OCI-LY1 (cell line): ENCODE measurements around the gene TBC1D14.

Source experiments
- H2AFZ ChIP-seq: fragments of 200-600 bp; sonication (generic), shearing (Covaris generic); 2 replicates; pipeline ENCODE4 v1.6.0; 2014; ENCODE audit warnings: antibody characterized with exemption, mild to moderate bottlenecking, low read length
- H3F3A ChIP-seq: fragments of 200-600 bp; sonication (generic), shearing (Covaris generic); 2 replicates; pipeline ENCODE4 v1.6.0; 2014; ENCODE audit warnings: mild to moderate bottlenecking, antibody characterized with exemption, low read length, moderate library complexity; ENCODE audit not compliant: insufficient read depth
- H3K27ac ChIP-seq: fragments of 200-600 bp; sonication (generic); 2 replicates; pipeline ENCODE4 v1.5.1; 2014; ENCODE audit warnings: low read length, mixed run types, mild to moderate bottlenecking, low read depth; ENCODE audit not compliant: poor library complexity, severe bottlenecking
- H3K27me3 ChIP-seq: fragments of 200-600 bp; sonication (generic); 2 replicates; pipeline ENCODE4 v1.6.0; 2014; ENCODE audit warnings: antibody characterized with exemption, mild to moderate bottlenecking, low read length, moderate library complexity; ENCODE audit not compliant: insufficient read depth
- H3K36me3 ChIP-seq: fragments of 200-600 bp; sonication (generic); 2 replicates; pipeline ENCODE4 v1.6.1; 2014; ENCODE audit warnings: mild to moderate bottlenecking, antibody characterized with exemption, low read length, moderate library complexity, mixed read lengths; ENCODE audit not compliant: insufficient read depth
- H3K4me1 ChIP-seq: fragments of 200-600 bp; sonication (generic); 2 replicates; pipeline ENCODE4 v1.5.1; 2014; ENCODE audit warnings: mild to moderate bottlenecking, low read length, moderate library complexity; ENCODE audit not compliant: insufficient read depth, severe bottlenecking
- H3K4me2 ChIP-seq: fragments of 200-600 bp; sonication (generic), shearing (Covaris generic); 2 replicates; pipeline ENCODE4 v1.6.1; 2014; ENCODE audit warnings: low read length
- H3K4me3 ChIP-seq: fragments of 200-600 bp; sonication (generic); 2 replicates; pipeline ENCODE4 v1.5.1; 2014; ENCODE audit warnings: low read length, low read depth, mild to moderate bottlenecking, mixed read lengths; ENCODE audit not compliant: poor library complexity, severe bottlenecking
- H3K79me2 ChIP-seq: fragments of 200-600 bp; shearing (Covaris generic); 2 replicates; pipeline ENCODE4 v1.6.1; 2016; ENCODE audit warnings: mixed run types, low read length, mixed read lengths; ENCODE audit not compliant: insufficient read depth
- H3K9ac ChIP-seq: fragments of 200-600 bp; sonication (generic), shearing (Covaris generic); 2 replicates; pipeline ENCODE4 v1.6.1; 2014; ENCODE audit warnings: mild to moderate bottlenecking, low read length, mixed read lengths
- H3K9me2 ChIP-seq: fragments of 200-600 bp; sonication (generic), shearing (Covaris generic); 2 replicates; pipeline ENCODE4 v1.6.1; 2014; ENCODE audit warnings: low read depth, mild to moderate bottlenecking, low read length, mixed read lengths
- H3K9me3 ChIP-seq: fragments of 200-600 bp; shearing (Covaris generic); 2 replicates; pipeline ENCODE4 v1.6.1; 2014; ENCODE audit warnings: low read length, mixed read lengths
- H4K20me1 ChIP-seq: fragments of 200-600 bp; sonication (generic), shearing (Covaris generic); 2 replicates; pipeline ENCODE4 v1.6.0; 2016; ENCODE audit warnings: mild to moderate bottlenecking, low read length; ENCODE audit not compliant: insufficient read depth
- EZH2 ChIP-seq: fragments of 200-600 bp; sonication (generic), shearing (Covaris generic); IDR thresholded peaks from 2 replicates; pipeline ENCODE4 v1.8.0; 2017; ENCODE audit warnings: borderline replicate concordance, mixed run types, mild to moderate bottlenecking, antibody characterized with exemption, low read length, moderate library complexity, mixed read lengths
- TF ChIP-seq, protein P1 (sequence below): fragments of 200-600 bp; sonication (generic), shearing (Covaris generic); IDR thresholded peaks from 2 replicates; pipeline ENCODE4 v1.5.1; 2017; ENCODE audit warnings: mild to moderate bottlenecking, antibody characterized with exemption, low read length, moderate library complexity, mixed read lengths

The TBC1D14 gene

DNA sequence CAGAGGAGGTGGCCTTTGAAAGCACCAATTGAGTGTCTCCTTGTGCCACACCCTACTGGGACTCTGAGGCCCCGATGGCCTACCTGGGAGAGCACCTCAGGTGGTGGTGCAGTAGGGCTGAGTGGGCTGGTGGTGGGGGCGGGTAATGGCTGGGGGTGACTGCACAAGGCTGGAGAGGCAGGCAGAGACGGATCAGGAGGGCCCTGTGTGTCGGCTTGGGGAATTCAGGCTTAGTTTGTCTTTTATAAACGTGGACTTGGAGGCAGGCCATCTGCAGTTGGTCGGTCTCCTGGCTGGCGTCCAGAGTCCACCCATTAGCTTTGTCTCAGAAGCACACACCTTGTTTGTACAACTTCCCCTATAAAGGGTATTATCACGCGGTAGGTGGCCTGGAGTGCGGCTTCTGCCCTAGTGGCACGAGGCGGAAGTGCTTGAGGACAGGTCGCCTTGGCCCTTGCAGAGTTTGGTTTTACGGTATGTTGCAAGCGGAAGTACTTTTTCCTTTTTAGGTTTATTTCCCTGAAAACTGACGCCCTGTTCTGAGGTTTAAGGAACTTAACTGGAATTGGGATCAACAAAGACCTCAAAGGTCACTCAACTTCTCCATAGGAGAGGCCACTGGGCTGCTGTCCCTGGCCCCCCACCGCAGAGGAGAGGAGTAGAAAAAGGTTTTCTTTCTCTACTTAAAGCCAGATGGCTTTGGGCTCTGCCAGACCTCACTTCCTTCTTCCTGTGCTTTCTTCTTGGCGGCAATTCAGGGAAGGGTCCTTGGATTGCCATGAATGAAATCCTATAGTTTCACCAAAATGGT lies 8.0 kb downstream of the TBC1D14 start:
- Histone ChIP-seq H3K9ac (peak overlapping the region; percentile 39; the same call in 1 of the 2 replicates), H2AFZ (no peak overlapping the region), H3K27me3 (no peaks in the 10 kb centered on the region), H3K27ac (peak overlapping the region; percentile 84), H3K4me3 (peak overlapping the region; percentile 33), H3K4me1 (peaks cover 47% of the 10 kb centered on the region), H4K20me1 (no peaks in the 10 kb centered on the region), H3K9me3 (no peaks in the 10 kb centered on the region), H3K9me2 (no peaks in the 10 kb centered on the region), H3K36me3 (no peaks in the 10 kb centered on the region), H3K79me2 (no peaks in the 10 kb centered on the region), H3K4me2 (peak overlapping the region; percentile 45), H3F3A (no peaks in the 10 kb centered on the region)
- no peak for TF ChIP-seq EZH2
- TF ChIP-seq, protein P1, sequence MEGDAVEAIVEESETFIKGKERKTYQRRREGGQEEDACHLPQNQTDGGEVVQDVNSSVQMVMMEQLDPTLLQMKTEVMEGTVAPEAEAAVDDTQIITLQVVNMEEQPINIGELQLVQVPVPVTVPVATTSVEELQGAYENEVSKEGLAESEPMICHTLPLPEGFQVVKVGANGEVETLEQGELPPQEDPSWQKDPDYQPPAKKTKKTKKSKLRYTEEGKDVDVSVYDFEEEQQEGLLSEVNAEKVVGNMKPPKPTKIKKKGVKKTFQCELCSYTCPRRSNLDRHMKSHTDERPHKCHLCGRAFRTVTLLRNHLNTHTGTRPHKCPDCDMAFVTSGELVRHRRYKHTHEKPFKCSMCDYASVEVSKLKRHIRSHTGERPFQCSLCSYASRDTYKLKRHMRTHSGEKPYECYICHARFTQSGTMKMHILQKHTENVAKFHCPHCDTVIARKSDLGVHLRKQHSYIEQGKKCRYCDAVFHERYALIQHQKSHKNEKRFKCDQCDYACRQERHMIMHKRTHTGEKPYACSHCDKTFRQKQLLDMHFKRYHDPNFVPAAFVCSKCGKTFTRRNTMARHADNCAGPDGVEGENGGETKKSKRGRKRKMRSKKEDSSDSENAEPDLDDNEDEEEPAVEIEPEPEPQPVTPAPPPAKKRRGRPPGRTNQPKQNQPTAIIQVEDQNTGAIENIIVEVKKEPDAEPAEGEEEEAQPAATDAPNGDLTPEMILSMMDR = peak; percentile 25; the same call in 1 of the 2 replicates

DNA sequence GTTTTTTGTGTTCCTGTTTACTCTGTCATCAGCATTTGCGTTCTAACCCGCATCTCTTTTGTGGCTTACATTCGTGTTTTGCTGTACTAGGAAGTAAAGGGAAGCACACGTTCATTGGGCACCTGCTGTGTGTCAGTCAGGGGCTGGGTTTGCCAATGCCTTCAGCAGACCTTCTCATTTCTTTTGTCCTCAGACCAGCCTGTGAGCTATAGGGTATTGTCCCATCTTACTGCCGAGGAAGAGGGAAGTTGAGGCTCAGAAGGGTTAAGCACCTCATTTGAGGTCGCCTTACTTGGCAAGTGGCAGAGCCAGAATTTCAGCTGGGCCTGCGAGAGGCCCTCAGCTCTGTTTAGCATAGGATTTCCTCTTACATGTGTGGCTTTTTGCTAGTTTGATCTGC lies 8.7 kb downstream of the TBC1D14 start:
- Histone ChIP-seq H2AFZ (no peak overlapping the region), H3K27me3 (no peaks in the 10 kb centered on the region), H3K27ac (peak overlapping the region; percentile 84), H3K9ac (peak overlapping the region; percentile 31; the same call in 1 of the 2 replicates), H3F3A (no peaks in the 10 kb centered on the region), H3K9me2 (no peaks in the 10 kb centered on the region), H3K9me3 (no peaks in the 10 kb centered on the region), H4K20me1 (no peaks in the 10 kb centered on the region), H3K4me3 (peak overlapping the region; percentile 33), H3K4me1 (peaks cover 40% of the 10 kb centered on the region), H3K4me2 (peak overlapping the region; percentile 45), H3K79me2 (no peaks in the 10 kb centered on the region), H3K36me3 (peaks cover 2% of the 10 kb centered on the region; the same call in 1 of the 2 replicates)
- no peak for TF ChIP-seq EZH2
- TF ChIP-seq, protein P1 = no peak

DNA sequence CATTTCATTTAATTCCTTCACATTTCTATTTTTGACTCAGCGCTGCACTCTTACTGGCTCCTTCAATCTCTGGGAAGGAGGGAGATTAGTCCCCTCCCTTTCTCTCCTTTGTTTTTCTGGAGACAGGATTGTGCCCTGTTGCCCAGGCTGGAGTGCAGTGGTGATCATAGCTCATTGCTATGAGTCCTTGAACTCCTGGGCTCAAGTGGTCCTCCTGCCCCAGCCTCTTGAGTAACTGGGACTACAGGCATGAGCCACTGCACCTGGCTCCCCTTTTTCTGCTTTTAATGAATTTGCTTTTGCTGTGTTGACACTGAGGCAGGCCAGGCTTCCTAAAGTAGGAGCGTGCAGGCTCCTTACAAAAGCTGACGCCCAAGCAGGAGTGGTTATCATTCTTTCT lies 10.5 kb downstream of the TBC1D14 start:
- Histone ChIP-seq H2AFZ (no peak overlapping the region), H3K79me2 (no peaks in the 10 kb centered on the region), H4K20me1 (no peaks in the 10 kb centered on the region), H3K9me3 (no peaks in the 10 kb centered on the region), H3K9me2 (no peaks in the 10 kb centered on the region), H3K36me3 (peaks cover 16% of the 10 kb centered on the region), H3K9ac (no peak overlapping the region), H3K27ac (no peak overlapping the region), H3K27me3 (no peaks in the 10 kb centered on the region), H3F3A (no peaks in the 10 kb centered on the region), H3K4me2 (no peak overlapping the region), H3K4me3 (no peak overlapping the region), H3K4me1 (peaks cover 35% of the 10 kb centered on the region)
- no peak for TF ChIP-seq EZH2
- TF ChIP-seq, protein P1 = no peak
